ENCODE data around the gene TMEM229B. TPM values are rescaled to one million over a fixed set of nuclear protein-coding genes. Genes with fewer than 3 reads are reported as not detected.

Gene TMEM229B
- polyA plus RNA-seq, 1 donor from 2014 or later: 4.2 TPM

GRCh38 chr14:67432050-67432564 is 56.4 kb downstream of the TMEM229B start:
- Histone ChIP-seq H3K36me3 (ENCODE audit: insufficient read depth, low read length) (no peaks in the 10 kb centered on the region), H3K9me2 (ENCODE audit: insufficient read depth, low read length) (no peaks in the 10 kb centered on the region), H2AFZ (ENCODE audit: low read depth, low read length) (no peak overlapping the region), H3K9ac (ENCODE audit: low read length) (no peak overlapping the region), H4K20me1 (ENCODE audit: insufficient read depth) (no peaks in the 10 kb centered on the region), H3K27ac (ENCODE audit: low read length) (no peak overlapping the region), H3K27me3 (ENCODE audit: insufficient read depth, low read depth, low read length) (no peaks in the 10 kb centered on the region), H3F3A (ENCODE audit: insufficient read depth, low read length, poor library complexity, severe bottlenecking) (no peaks in the 10 kb centered on the region), H3K4me2 (ENCODE audit: low read length) (no peak overlapping the region), H3K4me3 (ENCODE audit: low read length) (no peak overlapping the region), H3K9me3 (ENCODE audit: low read length) (no peaks in the 10 kb centered on the region), H3K79me2 (replicated peaks; ENCODE audit: insufficient read depth, low read length) (no peaks in the 10 kb centered on the region)
- no peak for TF ChIP-seq CTCF (IDR thresholded peaks at IDR 0.05; ENCODE audit: poor library complexity, severe bottlenecking)

- no peaks in the 10 kb centered on the region for H3K27me3 ChIP-seq (ENCODE audit: insufficient read depth, low read depth, low read length)
- no peak overlapping the region for H2AFZ ChIP-seq (ENCODE audit: low read depth, low read length)
- no peak overlapping the region for H3K4me2 ChIP-seq (ENCODE audit: low read length)
- TF ChIP-seq TAF1 (IDR thresholded peaks at IDR 0.05; ENCODE audit: low read depth): no peak
- no peak for TF ChIP-seq SMC3 (conservative IDR thresholded peaks at IDR 0.05; ENCODE audit: poor library complexity)
- no peak for TF ChIP-seq EZH2 (IDR thresholded peaks at IDR 0.05; ENCODE audit: borderline replicate concordance, insufficient read depth, low read length, poor library complexity, severe bottlenecking)
- TF ChIP-seq RAD21 (conservative IDR thresholded peaks at IDR 0.05): no peak
- no peak for TF ChIP-seq POLR2AphosphoS5 (IDR thresholded peaks at IDR 0.05)
- no peak for TF ChIP-seq MXI1 (conservative IDR thresholded peaks at IDR 0.05; ENCODE audit: poor library complexity, severe bottlenecking)
- no peak for TF ChIP-seq EP300 (conservative IDR thresholded peaks at IDR 0.05; ENCODE audit: poor library complexity, severe bottlenecking)
- no peaks in the 10 kb centered on the region for H4K20me1 ChIP-seq (ENCODE audit: insufficient read depth)
- H3K27ac ChIP-seq (ENCODE audit: low read length): no peak overlapping the region
- H3K9me3 ChIP-seq (ENCODE audit: low read length): no peaks in the 10 kb centered on the region
- H3K4me3 ChIP-seq (ENCODE audit: low read length): no peak overlapping the region
- H3K36me3 ChIP-seq (ENCODE audit: insufficient read depth, low read length): no peaks in the 10 kb centered on the region
- no peaks in the 10 kb centered on the region for H3K9me2 ChIP-seq (ENCODE audit: insufficient read depth, low read length)
- no peaks in the 10 kb centered on the region for H3F3A ChIP-seq (ENCODE audit: insufficient read depth, low read length, poor library complexity, severe bottlenecking)
- H3K79me2 ChIP-seq (replicated peaks; ENCODE audit: insufficient read depth, low read length): no peaks in the 10 kb centered on the region
- H3K9ac ChIP-seq (ENCODE audit: low read length): no peak overlapping the region
These were observed 58.9 kb downstream of the TMEM229B start for GRCh38 chr14:67429510-67430205.

GRCh38 chr14:67428501-67429031 is 60.0 kb downstream of the TMEM229B start:
- Histone ChIP-seq H3K4me3 (ENCODE audit: low read length) (no peak overlapping the region), H3K27ac (ENCODE audit: low read length) (no peak overlapping the region), H3K36me3 (ENCODE audit: insufficient read depth, low read length) (no peaks in the 10 kb centered on the region), H3K9ac (ENCODE audit: low read length) (no peak overlapping the region), H3F3A (ENCODE audit: insufficient read depth, low read length, poor library complexity, severe bottlenecking) (no peaks in the 10 kb centered on the region), H3K9me3 (ENCODE audit: low read length) (no peaks in the 10 kb centered on the region), H3K79me2 (replicated peaks; ENCODE audit: insufficient read depth, low read length) (no peaks in the 10 kb centered on the region), H3K9me2 (ENCODE audit: insufficient read depth, low read length) (no peaks in the 10 kb centered on the region), H3K4me2 (ENCODE audit: low read length) (no peak overlapping the region), H4K20me1 (ENCODE audit: insufficient read depth) (no peaks in the 10 kb centered on the region), H3K27me3 (ENCODE audit: insufficient read depth, low read depth, low read length) (no peaks in the 10 kb centered on the region), H2AFZ (ENCODE audit: low read depth, low read length) (no peak overlapping the region)
- TF ChIP-seq POLR2AphosphoS5 (IDR thresholded peaks at IDR 0.05) (no peak), EP300 (conservative IDR thresholded peaks at IDR 0.05; ENCODE audit: poor library complexity, severe bottlenecking) (no peak), CTCF (IDR thresholded peaks at IDR 0.05; ENCODE audit: poor library complexity, severe bottlenecking) (no peak)

Measured in neural cell (in vitro differentiated cells).